Measurements from ENCODE around the gene SH3YL1.

DNA sequence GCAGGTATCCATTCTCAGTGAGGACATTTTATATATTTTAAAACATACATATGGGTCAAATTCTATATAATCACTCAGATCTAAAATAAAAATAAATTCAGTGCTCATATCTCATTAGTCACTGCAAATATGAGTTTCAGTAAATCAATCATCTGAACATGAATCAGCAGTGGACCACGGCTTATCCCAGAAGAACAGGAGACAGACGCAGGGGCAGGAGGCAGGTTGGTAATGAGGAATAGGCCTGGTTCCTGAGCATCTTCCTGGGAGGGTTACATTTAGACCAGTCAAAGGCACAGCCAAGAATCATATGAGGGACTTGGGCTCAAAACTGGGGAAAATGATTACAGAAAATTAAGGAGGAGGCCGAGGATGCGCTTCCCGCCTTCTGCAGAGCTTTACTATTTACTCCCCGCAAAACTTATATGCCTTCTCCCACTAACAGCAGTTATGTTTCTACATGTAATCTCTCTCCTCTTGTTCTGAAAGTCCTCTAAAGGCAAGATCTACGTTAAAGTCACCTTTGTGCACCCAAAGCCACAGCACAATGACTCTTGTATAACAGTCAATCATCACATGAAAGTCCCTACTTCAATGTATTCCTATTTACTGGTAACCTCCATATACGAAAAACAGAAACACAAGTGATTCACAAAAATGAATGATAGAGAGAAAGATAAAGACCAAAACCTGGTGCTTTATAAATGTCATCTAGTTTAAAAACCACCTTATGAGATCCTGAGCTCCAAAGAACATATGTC is 35.1 kb downstream of the SH3YL1 start:
- no peak for TF ChIP-seq POLR2AphosphoS5 (IDR thresholded peaks at IDR 0.05; ENCODE audit: low read depth, low read length)
- no peak for TF ChIP-seq POLR2A (IDR thresholded peaks at IDR 0.05; ENCODE audit: low read depth, low read length)
- no peak for TF ChIP-seq TAF1 (IDR thresholded peaks at IDR 0.05; ENCODE audit: borderline replicate concordance, low read depth, low read length)
